Neural progenitor cell (in vitro differentiated cells): ENCODE results near the gene PTGDR2. TPM values are rescaled to one million over a fixed set of nuclear protein-coding genes. Genes with fewer than 3 reads are reported as not detected.

Experiments
- DNase-seq: peaks from one replicate; pipeline ENCODE4 v3.0.0-alpha.2; 2016; ENCODE audit warnings: low spot score
- H2AFZ ChIP-seq: fragments of 200-600 bp; sonication (generic); replicated peaks from 2 replicates; pipeline ENCODE4 v1.6.1; 2016; ENCODE audit warnings: antibody characterized with exemption
- H3F3A ChIP-seq: fragments of 200-600 bp; sonication (generic); 2 replicates; pipeline ENCODE4 v1.6.1; 2016; ENCODE audit warnings: antibody characterized with exemption, low read depth
- H3K27ac ChIP-seq: fragments of 200-600 bp; sonication (generic); 2 replicates; pipeline ENCODE4 v1.5.1; 2016; ENCODE audit warnings: mild to moderate bottlenecking
- H3K27me3 ChIP-seq: fragments of 200-600 bp; sonication (generic); 2 replicates; pipeline ENCODE4 v1.6.1; 2016; ENCODE audit warnings: mild to moderate bottlenecking, moderate library complexity
- H3K36me3 ChIP-seq: fragments of 200-600 bp; sonication (generic); 2 replicates; pipeline ENCODE4 v1.5.1; 2016
- H3K4me1 ChIP-seq: fragments of 200-600 bp; sonication (generic); 2 replicates; pipeline ENCODE4 v1.6.1; 2016; ENCODE audit warnings: mixed run types
- H3K4me2 ChIP-seq: fragments of 200-600 bp; sonication (generic); 2 replicates; pipeline ENCODE4 v1.6.1; 2016
- H3K4me3 ChIP-seq: fragments of 200-600 bp; sonication (generic); 2 replicates; pipeline ENCODE4 v1.5.1; 2016
- H3K79me2 ChIP-seq: fragments of 200-600 bp; sonication (generic); 2 replicates; pipeline ENCODE4 v1.6.1; 2016; ENCODE audit warnings: low read depth
- H3K9ac ChIP-seq: fragments of 200-600 bp; sonication (generic); 2 replicates; pipeline ENCODE4 v1.6.1; 2016
- H3K9me3 ChIP-seq: fragments of 200-600 bp; sonication (generic); 2 replicates; pipeline ENCODE4 v1.5.1; 2016; ENCODE audit warnings: low read depth
- H4K20me1 ChIP-seq: fragments of 200-600 bp; sonication (generic); 2 replicates; pipeline ENCODE4 v1.6.1; 2016; ENCODE audit warnings: low read depth
- H3K27ac Mint-ChIP-seq: 3 replicates; pipeline ENCODE4 v1.8.0; 2021; ENCODE audit warnings: mixed read lengths
- H3K27me3 Mint-ChIP-seq: 2 replicates; pipeline ENCODE4 v1.8.0; 2022; ENCODE audit warnings: low read depth, mild to moderate bottlenecking, inconsistent platforms, moderate library complexity, mixed read lengths; ENCODE audit not compliant: insufficient read depth
- H3K36me3 Mint-ChIP-seq: 3 replicates; pipeline ENCODE4 v1.8.0; 2021; ENCODE audit warnings: mixed read lengths
- H3K4me1 Mint-ChIP-seq: 3 replicates; pipeline ENCODE4 v1.8.0; 2021; ENCODE audit warnings: mixed read lengths
- H3K4me3 Mint-ChIP-seq: 3 replicates; pipeline ENCODE4 v1.8.0; 2021; ENCODE audit warnings: mild to moderate bottlenecking, moderate library complexity, mixed read lengths
- H3K9me3 Mint-ChIP-seq: 3 replicates; pipeline ENCODE4 v1.8.0; 2020; ENCODE audit warnings: mixed read lengths
- EZH2 ChIP-seq: fragments of 200-600 bp; sonication (generic); IDR thresholded peaks from 2 replicates; pipeline ENCODE4 v1.6.1; 2017; ENCODE audit warnings: antibody characterized with exemption, mild to moderate bottlenecking, moderate library complexity
- EZH2phosphoT487 ChIP-seq: fragments of 200-600 bp; sonication (generic); IDR thresholded peaks from 2 replicates; pipeline ENCODE4 v1.6.1; 2017; ENCODE audit warnings: antibody characterized with exemption
- total RNA-seq: library from RNA; depleted of rRNA; stranded (reverse); fragments of >200 nt; gene quantifications from 2 replicates; pipeline ENCODE4 v1.2.3, GENCODE V29; 2015; ENCODE audit warnings: low replicate concordance
- TF ChIP-seq, protein P1 (sequence below): fragments of 200-600 bp; sonication (generic); IDR thresholded peaks from 2 replicates; pipeline ENCODE4 v1.5.1; 2017; ENCODE audit warnings: antibody characterized with exemption, mild to moderate bottlenecking

The PTGDR2 gene
- total RNA-seq, 1 donor from 2014 or later = not detected

DNA sequence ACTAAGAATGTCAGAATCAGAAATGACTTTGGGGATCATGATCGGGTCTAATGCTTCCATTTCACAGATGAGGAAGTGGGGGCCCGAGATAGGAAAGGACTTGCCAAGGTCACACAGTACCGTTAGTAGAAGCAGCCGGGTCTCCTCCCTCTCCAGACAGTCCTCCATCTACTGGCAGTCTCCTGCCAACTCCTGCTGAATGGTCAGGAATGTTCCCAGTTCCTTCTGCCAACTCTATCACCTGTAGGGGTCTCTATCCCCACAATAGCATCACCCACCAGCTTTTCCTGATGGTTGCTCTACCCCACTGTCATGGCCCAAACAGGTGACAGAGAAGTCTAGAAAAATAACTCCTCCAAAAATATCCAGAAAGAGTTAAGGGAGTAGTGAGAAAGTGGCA, 37.7 kb downstream of the PTGDR2 start:
- no peak overlapping the region for H3K4me2 ChIP-seq
- H3K9me3 ChIP-seq = peaks cover 4% of the 10 kb centered on the region
- H3K27me3 ChIP-seq = no peaks in the 10 kb centered on the region
- DNase-seq = no peak
- no peak overlapping the region for H3K4me3 ChIP-seq
- no peaks in the 10 kb centered on the region for H3K36me3 ChIP-seq
- no peaks in the 10 kb centered on the region for H4K20me1 ChIP-seq
- no peaks in the 10 kb centered on the region for H3K4me1 ChIP-seq
- Mint-ChIP-seq H3K9me3 (peaks cover 20% of the 10 kb centered on the region), H3K36me3 (no peaks in the 10 kb centered on the region), H3K27ac (no peak overlapping the region), H3K27me3 (peaks cover 8% of the 10 kb centered on the region), H3K4me3 (no peak overlapping the region), H3K4me1 (no peaks in the 10 kb centered on the region)
- no peak overlapping the region for H3K9ac ChIP-seq
- H3K27ac ChIP-seq = no peak overlapping the region
- H3F3A ChIP-seq = no peaks in the 10 kb centered on the region
- H2AFZ ChIP-seq = no peak overlapping the region
- no peak for TF ChIP-seq EZH2phosphoT487
- no peak for TF ChIP-seq EZH2
- TF ChIP-seq, protein P1, sequence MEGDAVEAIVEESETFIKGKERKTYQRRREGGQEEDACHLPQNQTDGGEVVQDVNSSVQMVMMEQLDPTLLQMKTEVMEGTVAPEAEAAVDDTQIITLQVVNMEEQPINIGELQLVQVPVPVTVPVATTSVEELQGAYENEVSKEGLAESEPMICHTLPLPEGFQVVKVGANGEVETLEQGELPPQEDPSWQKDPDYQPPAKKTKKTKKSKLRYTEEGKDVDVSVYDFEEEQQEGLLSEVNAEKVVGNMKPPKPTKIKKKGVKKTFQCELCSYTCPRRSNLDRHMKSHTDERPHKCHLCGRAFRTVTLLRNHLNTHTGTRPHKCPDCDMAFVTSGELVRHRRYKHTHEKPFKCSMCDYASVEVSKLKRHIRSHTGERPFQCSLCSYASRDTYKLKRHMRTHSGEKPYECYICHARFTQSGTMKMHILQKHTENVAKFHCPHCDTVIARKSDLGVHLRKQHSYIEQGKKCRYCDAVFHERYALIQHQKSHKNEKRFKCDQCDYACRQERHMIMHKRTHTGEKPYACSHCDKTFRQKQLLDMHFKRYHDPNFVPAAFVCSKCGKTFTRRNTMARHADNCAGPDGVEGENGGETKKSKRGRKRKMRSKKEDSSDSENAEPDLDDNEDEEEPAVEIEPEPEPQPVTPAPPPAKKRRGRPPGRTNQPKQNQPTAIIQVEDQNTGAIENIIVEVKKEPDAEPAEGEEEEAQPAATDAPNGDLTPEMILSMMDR = no peak
- no peaks in the 10 kb centered on the region for H3K79me2 ChIP-seq

DNA sequence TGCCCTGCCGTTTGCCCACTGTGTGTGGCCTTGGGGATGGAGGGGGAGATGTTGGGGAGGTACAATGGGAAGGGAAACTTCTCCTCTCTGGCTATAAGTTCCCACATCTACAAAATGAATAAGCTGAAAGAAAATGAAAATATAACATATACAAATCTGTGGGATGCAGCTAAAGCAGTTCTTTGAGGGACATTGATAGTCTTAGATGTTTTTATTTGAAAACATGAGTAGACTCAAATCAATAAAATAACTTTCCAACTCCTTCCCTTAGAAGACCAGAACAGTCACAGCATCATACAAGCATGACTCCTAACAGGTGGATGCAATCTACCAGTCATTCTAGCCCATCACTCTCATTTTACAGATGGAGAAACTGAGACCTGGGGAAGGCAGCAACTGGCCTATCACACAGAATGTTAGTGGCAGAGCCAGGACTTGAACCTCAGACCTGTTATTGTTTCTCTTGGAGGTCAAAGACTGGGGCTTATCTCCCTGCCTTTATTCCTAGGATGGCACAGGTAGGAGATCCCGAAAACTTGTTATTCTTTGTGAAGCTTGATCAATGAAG, 39.1 kb downstream of the PTGDR2 start:
- H3K4me1 ChIP-seq = no peaks in the 10 kb centered on the region
- no peak for DNase-seq
- no peaks in the 10 kb centered on the region for H3K4me1 Mint-ChIP-seq
- H3K79me2 ChIP-seq = no peaks in the 10 kb centered on the region
- H3K27ac ChIP-seq = no peak overlapping the region
- TF ChIP-seq, protein P1 = no peak
- TF ChIP-seq EZH2phosphoT487 (no peak), EZH2 (no peak)
- no peak overlapping the region for H3K9ac ChIP-seq
- no peak overlapping the region for H3K27ac Mint-ChIP-seq
- no peak overlapping the region for H2AFZ ChIP-seq
- H3K4me3 Mint-ChIP-seq = no peak overlapping the region
- H3K36me3 ChIP-seq = no peaks in the 10 kb centered on the region
- no peaks in the 10 kb centered on the region for H3K36me3 Mint-ChIP-seq
- H3K4me2 ChIP-seq = no peak overlapping the region
- H3K27me3 Mint-ChIP-seq = peaks cover 5% of the 10 kb centered on the region
- no peaks in the 10 kb centered on the region for H4K20me1 ChIP-seq
- no peak overlapping the region for H3K4me3 ChIP-seq
- H3K9me3 ChIP-seq = peaks cover 4% of the 10 kb centered on the region
- H3K27me3 ChIP-seq = no peaks in the 10 kb centered on the region
- peaks cover 21% of the 10 kb centered on the region for H3K9me3 Mint-ChIP-seq
- H3F3A ChIP-seq = no peaks in the 10 kb centered on the region

DNA sequence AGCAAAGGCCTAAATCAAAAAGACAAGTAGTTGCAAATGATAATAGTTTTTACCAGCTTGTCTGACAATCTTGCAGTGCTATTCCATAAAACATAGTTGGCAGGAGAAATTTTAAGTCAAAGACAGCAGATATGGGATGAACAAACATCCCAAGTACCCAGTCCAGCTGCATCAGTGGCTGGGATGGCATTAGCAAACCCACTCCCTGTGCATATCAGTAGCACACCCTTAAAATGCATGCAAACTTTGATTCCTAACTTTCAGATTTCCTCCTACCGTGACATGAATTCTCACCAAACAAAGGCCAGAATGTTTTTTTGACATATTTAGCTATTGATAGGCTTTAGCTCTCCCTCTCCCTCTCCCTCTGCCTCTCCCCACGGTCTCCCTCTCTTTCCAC, 41.6 kb downstream of the PTGDR2 start:
- H3F3A ChIP-seq = no peaks in the 10 kb centered on the region
- TF ChIP-seq EZH2 (no peak), EZH2phosphoT487 (no peak)
- TF ChIP-seq, protein P1 = no peak
- no peak overlapping the region for H3K27ac ChIP-seq
- Mint-ChIP-seq H3K27me3 (peaks cover 3% of the 10 kb centered on the region), H3K36me3 (no peaks in the 10 kb centered on the region), H3K9me3 (peaks cover 21% of the 10 kb centered on the region), H3K4me1 (no peaks in the 10 kb centered on the region), H3K4me3 (no peak overlapping the region), H3K27ac (no peak overlapping the region)
- no peaks in the 10 kb centered on the region for H3K36me3 ChIP-seq
- H3K4me1 ChIP-seq = no peaks in the 10 kb centered on the region
- no peaks in the 10 kb centered on the region for H3K27me3 ChIP-seq
- H2AFZ ChIP-seq = no peak overlapping the region
- H3K9ac ChIP-seq = no peak overlapping the region
- peaks cover 4% of the 10 kb centered on the region for H3K9me3 ChIP-seq
- H3K4me2 ChIP-seq = no peak overlapping the region
- H4K20me1 ChIP-seq = no peaks in the 10 kb centered on the region
- H3K4me3 ChIP-seq = no peak overlapping the region
- no peaks in the 10 kb centered on the region for H3K79me2 ChIP-seq
- no peak for DNase-seq
